ENCODE results near the gene CEPT1. TPM values are rescaled to one million over a fixed set of nuclear protein-coding genes. Genes with fewer than 3 reads are reported as not detected.

CEPT1 gene
- total and polyA plus RNA-seq, 12 donors, result 6.6 to 19.5 (median 13.1) TPM

DNA sequence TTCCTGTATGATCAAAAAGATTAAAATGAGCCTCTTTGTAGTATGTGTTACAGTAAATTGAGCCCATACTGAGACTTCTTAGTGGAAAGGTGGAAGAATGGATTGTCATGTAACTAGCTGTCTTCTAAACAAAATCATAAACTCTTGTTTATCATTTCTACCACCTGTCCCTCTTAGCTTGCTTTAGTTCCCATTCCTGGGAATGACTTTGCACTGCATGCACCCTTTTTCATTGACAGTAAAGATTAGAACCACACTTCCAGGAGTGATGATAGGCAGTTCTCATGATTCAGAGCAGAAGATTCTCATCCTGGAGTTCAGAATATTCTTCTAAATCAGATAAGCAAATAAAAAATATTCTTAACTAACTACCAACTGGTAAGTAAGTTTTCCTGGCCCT, 32.4 kb downstream of the CEPT1 start:
- no peak overlapping the region for H3K4me3 ChIP-seq
- H3K36me3 ChIP-seq, result peaks cover 0 to 99% (median 15%) of the 10 kb centered on the region in 9 donors
- H3K4me1 ChIP-seq, result peaks cover 0 to 6% (median 0%) of the 10 kb centered on the region in 9 donors
- H3K9me3 ChIP-seq, result no peaks in the 10 kb centered on the region
- DNase-seq (no peak), ATAC-seq (no peak)
- H3K27me3 ChIP-seq, result no peaks in the 10 kb centered on the region
- intact Hi-C loops (cut with DNase I), result no loop called here
- TF ChIP-seq, protein P1, sequence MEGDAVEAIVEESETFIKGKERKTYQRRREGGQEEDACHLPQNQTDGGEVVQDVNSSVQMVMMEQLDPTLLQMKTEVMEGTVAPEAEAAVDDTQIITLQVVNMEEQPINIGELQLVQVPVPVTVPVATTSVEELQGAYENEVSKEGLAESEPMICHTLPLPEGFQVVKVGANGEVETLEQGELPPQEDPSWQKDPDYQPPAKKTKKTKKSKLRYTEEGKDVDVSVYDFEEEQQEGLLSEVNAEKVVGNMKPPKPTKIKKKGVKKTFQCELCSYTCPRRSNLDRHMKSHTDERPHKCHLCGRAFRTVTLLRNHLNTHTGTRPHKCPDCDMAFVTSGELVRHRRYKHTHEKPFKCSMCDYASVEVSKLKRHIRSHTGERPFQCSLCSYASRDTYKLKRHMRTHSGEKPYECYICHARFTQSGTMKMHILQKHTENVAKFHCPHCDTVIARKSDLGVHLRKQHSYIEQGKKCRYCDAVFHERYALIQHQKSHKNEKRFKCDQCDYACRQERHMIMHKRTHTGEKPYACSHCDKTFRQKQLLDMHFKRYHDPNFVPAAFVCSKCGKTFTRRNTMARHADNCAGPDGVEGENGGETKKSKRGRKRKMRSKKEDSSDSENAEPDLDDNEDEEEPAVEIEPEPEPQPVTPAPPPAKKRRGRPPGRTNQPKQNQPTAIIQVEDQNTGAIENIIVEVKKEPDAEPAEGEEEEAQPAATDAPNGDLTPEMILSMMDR (IDR thresholded peaks at IDR 0.05), result no peak
- H3K27ac ChIP-seq, result no peak overlapping the region

DNA sequence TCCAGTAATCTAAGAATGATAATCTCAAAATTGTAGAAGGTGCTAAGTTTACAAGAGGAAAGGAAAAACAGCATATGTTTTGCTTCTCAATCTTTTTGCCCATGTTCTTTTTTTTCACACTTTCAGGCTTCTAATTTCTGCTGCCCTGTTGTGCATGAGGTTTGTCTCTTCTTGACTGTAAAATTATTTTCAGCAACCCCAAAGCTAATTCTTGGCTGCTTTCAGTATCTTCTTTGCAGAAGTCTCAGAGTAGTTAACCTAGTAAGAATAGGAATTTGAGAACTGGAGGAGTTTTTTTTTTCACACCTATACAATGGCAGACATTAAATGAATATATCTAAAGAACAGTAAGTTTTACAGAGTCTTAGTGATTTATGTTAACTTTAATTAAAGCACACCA, 34.0 kb downstream of the CEPT1 start:
- no peak for ATAC-seq
- intact Hi-C loops (cut with DNase I), result no loop called here
- Histone ChIP-seq H3K4me3 (no peak overlapping the region), H3K36me3 (peaks cover 0 to 99% (median 15%) of the 10 kb centered on the region in 9 donors), H3K4me1 (peaks cover 0 to 6% (median 0%) of the 10 kb centered on the region in 9 donors), H3K27ac (no peak overlapping the region), H3K27me3 (no peaks in the 10 kb centered on the region), H3K9me3 (no peaks in the 10 kb centered on the region)
- TF ChIP-seq, protein P1 (IDR thresholded peaks at IDR 0.05), result no peak
- no peak for DNase-seq

DNA sequence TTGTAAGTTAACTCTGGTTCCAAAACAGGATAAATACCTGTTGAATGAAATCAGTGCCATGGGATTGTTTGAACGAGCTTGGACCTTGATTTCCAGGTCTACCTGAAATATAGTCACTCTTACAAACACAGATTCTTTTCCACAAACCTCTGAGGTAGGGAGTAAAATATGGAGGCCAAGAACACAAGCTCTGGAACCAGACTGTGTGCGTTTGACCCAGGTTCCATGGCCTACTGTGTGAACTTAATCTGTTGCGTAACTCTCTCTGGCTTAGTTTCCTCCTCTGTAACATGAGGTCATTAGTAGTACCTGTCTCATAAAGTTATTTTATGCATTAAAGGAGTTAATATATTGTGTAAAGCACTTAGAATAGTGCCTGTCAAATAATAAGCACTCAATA, 35.3 kb downstream of the CEPT1 start:
- TF ChIP-seq, protein P1 (IDR thresholded peaks at IDR 0.05), result no peak
- Histone ChIP-seq H3K4me1 (peaks cover 0 to 4% (median 0%) of the 10 kb centered on the region in 9 donors), H3K4me3 (no peak overlapping the region), H3K27me3 (no peaks in the 10 kb centered on the region), H3K36me3 (peaks cover 0 to 97% (median 15%) of the 10 kb centered on the region in 9 donors), H3K27ac (no peak overlapping the region), H3K9me3 (no peaks in the 10 kb centered on the region)
- WGBS, 2 donors, result 90 to 92% methylated on average over 3 of the region's 3 CpGs
- DNase-seq (no peak), ATAC-seq (no peak)
- intact Hi-C loops (cut with DNase I), result no loop called here

GRCh38 chr1:111176678-111177077, 36.7 kb downstream of the CEPT1 start:
- no peak for DNase-seq
- ATAC-seq, result no peak
- peaks cover 0 to 95% (median 15%) of the 10 kb centered on the region in 9 donors for H3K36me3 ChIP-seq
- WGBS, 2 donors, result 67 to 70% methylated on average over 1 of the region's 1 CpG
- no peak overlapping the region for H3K4me3 ChIP-seq
- TF ChIP-seq, protein P1 (IDR thresholded peaks at IDR 0.05), result no peak
- no peaks in the 10 kb centered on the region for H3K9me3 ChIP-seq
- H3K4me1 ChIP-seq, result peaks cover 0 to 7% (median 0%) of the 10 kb centered on the region in 9 donors
- no peaks in the 10 kb centered on the region for H3K27me3 ChIP-seq
- no peak overlapping the region for H3K27ac ChIP-seq
- intact Hi-C loops (cut with DNase I), result no loop called here
